ENCODE measurements around the gene MCM8. TPM values are rescaled to one million over a fixed set of nuclear protein-coding genes. Genes with fewer than 3 reads are reported as not detected.

MCM8 gene
- total and polyA plus RNA-seq, 4 donors, result 0.49 to 11.0 (median 1.5) TPM

GRCh38 chr20:6017880-6018279 is 67.4 kb downstream of the MCM8 start (continued):
- TF ChIP-seq REST (IDR thresholded peaks at IDR 0.05) (no peak), SP1 (IDR thresholded peaks at IDR 0.05) (no peak)

- TF ChIP-seq RXRA (IDR thresholded peaks at IDR 0.05), result no peak
- no peak for TF ChIP-seq EGR1 (IDR thresholded peaks at IDR 0.05; ENCODE audit: low read depth in 2 of 2)
- TF ChIP-seq CTCF (IDR thresholded peaks at IDR 0.05; ENCODE audit: low read depth, low read length, missing input control), result no peak
- TF ChIP-seq, protein P1, sequence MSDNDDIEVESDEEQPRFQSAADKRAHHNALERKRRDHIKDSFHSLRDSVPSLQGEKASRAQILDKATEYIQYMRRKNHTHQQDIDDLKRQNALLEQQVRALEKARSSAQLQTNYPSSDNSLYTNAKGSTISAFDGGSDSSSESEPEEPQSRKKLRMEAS (IDR thresholded peaks at IDR 0.05), result no peak
- no peak for TF ChIP-seq FOXA1 (IDR thresholded peaks at IDR 0.05)
- TF ChIP-seq HNF4G (IDR thresholded peaks at IDR 0.05), result no peak
- TF ChIP-seq NR2F2 (IDR thresholded peaks at IDR 0.05), result no peak
- TF ChIP-seq REST (IDR thresholded peaks at IDR 0.05), result no peak
- TF ChIP-seq FOXA2 (IDR thresholded peaks at IDR 0.05), result no peak
- TF ChIP-seq TAF1 (conservative IDR thresholded peaks at IDR 0.05), result no peak
- no peak for TF ChIP-seq JUND (IDR thresholded peaks at IDR 0.05)
- no peak for TF ChIP-seq SP1 (IDR thresholded peaks at IDR 0.05)
- TF ChIP-seq GABPA (IDR thresholded peaks at IDR 0.05 in 1 of 2, conservative IDR thresholded peaks at IDR 0.05 in 1 of 2), result no peak
- TF ChIP-seq, protein P2, sequence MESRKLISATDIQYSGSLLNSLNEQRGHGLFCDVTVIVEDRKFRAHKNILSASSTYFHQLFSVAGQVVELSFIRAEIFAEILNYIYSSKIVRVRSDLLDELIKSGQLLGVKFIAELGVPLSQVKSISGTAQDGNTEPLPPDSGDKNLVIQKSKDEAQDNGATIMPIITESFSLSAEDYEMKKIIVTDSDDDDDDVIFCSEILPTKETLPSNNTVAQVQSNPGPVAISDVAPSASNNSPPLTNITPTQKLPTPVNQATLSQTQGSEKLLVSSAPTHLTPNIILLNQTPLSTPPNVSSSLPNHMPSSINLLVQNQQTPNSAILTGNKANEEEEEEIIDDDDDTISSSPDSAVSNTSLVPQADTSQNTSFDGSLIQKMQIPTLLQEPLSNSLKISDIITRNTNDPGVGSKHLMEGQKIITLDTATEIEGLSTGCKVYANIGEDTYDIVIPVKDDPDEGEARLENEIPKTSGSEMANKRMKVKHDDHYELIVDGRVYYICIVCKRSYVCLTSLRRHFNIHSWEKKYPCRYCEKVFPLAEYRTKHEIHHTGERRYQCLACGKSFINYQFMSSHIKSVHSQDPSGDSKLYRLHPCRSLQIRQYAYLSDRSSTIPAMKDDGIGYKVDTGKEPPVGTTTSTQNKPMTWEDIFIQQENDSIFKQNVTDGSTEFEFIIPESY (IDR thresholded peaks at IDR 0.05), result no peak
- no peak for TF ChIP-seq RAD21 (IDR thresholded peaks at IDR 0.05)
- no peak for TF ChIP-seq ATF3 (IDR thresholded peaks at IDR 0.05)
- no peak for TF ChIP-seq HNF4A (conservative IDR thresholded peaks at IDR 0.05)
- TF ChIP-seq YY1 (IDR thresholded peaks at IDR 0.05), result no peak
- 97% methylated on average over 1 of the region's 1 CpG for WGBS
- no peak overlapping the region for H3K9ac ChIP-seq (ENCODE audit: low read depth in 1 of 2, low read length in 2 of 2)
Observed at GRCh38 chr20:6024768-6025167, 74.3 kb downstream of the MCM8 start.

More at GRCh38 chr20:6024768-6025167, 74.3 kb downstream of the MCM8 start:
- Histone ChIP-seq H3K9me3 (ENCODE audit: control insufficient read depth in 4 of 4, low read length in 3 of 4) (no peaks in the 10 kb centered on the region), H3K36me3 (ENCODE audit: control insufficient read depth in 4 of 4, insufficient read depth in 3 of 4, low read depth in 1 of 4, low read length in 3 of 4) (peaks cover 7 to 31% (median 27%) of the 10 kb centered on the region in 4 donors), H3K4me3 (ENCODE audit: low read depth in 1 of 3, low read length in 3 of 3) (no peak overlapping the region), H3K27ac (ENCODE audit: low read depth in 1 of 2, low read length in 2 of 2) (no peak overlapping the region), H3K4me1 (ENCODE audit: control insufficient read depth in 4 of 4, insufficient read depth in 4 of 4, low read length in 3 of 4) (peaks cover 0 to 9% (median 1%) of the 10 kb centered on the region in 4 donors), H3K27me3 (ENCODE audit: control insufficient read depth in 4 of 4, insufficient read depth in 4 of 4, low read length in 3 of 4) (no peaks in the 10 kb centered on the region)
- no peak for DNase-seq (ENCODE audit: low spot score)

Data from liver (tissue), 9 donors.